GM19397 (cell line): ENCODE data around the gene GARIN3.

Source experiments
- ATAC-seq: cut with Tn5 transposase; IDR thresholded peaks from one replicate; pipeline ENCODE4 v1.9.1; 2021; ENCODE audit warnings: mild to moderate bottlenecking, moderate library complexity; ENCODE audit not compliant: unreplicated experiment

GARIN3 gene

GRCh38 chr5:157150995-157151394, 15.1 kb downstream of the GARIN3 start:
- no peak for ATAC-seq

- no peak for ATAC-seq
Observed at GRCh38 chr5:157148734-157149615, 17.1 kb downstream of the GARIN3 start.

DNA sequence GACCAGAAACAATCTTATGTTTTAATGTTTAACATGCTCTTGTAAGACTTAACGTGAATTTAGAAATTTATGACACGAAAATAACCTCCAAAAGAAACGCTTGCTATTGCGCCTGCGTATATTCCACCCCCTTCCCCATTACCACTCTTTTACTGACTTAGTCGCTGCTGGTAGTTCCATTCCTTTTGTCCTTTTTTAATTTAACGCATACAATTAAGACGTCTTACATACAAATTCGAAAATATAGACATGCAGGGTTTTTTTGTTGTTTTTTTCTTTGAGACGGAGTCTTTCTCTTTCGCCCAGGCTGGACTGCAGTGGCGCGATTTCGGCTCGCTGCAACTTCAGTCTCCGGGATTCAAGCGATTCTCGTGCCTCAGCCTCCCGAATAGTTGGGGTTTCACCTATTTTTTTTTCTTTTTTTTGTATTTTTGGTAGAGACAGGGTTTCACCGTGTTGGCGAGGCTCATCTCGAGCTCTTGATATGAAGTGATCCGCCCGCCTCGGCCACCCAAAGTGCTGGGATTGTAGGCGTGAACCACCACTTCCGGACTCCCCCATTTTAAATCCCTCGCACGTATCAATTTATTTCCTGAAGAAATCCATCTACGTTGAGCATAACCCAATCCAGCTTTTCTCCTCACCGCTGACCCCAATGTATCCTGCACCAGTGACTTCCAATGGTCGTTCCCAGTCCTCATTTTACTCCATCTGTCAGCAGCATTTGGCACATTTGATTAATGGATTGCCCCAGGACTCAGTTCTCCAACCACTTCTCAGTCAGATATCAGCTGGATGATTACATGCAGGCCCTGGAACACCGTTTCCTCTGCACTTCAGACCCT, 22.7 kb downstream of the GARIN3 start:
- peak; percentile 38 for ATAC-seq

DNA sequence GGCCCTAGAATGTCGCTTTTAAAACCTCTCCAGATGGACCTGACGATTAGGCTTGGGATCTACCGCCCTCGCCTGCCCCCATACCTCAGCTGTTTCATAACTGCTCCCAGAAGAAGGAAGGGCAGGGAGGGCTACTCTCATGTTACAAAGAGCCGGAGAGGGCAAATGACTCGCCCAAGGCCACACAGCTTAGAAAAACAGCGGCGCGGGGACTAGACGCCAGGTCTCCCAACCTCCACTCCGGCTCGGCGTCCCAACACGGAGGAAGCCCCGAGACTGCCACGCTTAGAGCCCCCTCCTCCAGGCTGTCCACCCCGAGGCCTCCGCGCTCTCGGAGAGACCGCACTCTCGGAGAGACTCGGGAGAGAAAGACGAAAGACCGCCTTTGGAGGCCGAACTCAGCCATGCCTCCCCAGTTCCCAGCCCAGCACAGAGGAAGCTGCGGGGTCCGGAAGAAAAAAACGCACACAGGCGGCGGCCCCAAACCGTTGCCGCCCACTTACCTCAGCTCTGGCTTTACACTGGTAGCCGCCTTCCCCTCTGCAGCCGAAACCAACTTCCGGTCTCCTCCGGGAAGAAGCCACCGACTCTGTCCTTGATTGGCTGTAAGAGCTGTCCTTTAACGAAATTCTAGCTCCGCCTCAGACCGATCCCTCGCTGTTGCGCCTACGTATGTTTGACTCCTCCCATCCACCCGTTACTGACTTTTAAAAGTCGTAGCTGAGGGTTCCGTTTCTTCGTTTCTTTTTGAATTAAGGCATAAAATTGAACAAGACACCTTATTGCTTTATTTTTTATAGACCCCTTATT, 23.5 kb downstream of the GARIN3 start, which contains the start of gene MED7:
TSS of gene MED7 (minus strand) at position 549 of the 810 bp plus-strand sequence. CDS start 3,434 bp downstream, outside the sequence.
- ATAC-seq = peak; percentile 100

DNA sequence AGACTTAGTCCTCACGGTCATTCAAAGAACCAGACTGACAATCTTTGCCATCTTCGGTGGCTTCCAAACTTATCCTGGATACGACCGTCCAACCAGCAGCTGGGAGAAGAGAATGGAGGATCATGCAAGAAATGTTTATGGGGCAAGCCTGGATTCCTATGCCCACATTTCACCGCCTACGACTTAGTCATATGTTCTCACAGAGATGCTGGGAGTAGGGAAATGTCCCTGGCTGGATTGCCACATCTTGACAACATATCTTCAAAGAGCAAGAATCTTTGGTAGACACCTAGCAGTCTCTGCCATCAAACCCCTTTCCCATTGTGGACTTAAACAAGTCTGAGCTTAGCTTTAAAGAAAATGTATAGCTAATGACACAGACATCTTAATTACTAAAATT, 28.4 kb downstream of the GARIN3 start:
- ATAC-seq = no peak

DNA sequence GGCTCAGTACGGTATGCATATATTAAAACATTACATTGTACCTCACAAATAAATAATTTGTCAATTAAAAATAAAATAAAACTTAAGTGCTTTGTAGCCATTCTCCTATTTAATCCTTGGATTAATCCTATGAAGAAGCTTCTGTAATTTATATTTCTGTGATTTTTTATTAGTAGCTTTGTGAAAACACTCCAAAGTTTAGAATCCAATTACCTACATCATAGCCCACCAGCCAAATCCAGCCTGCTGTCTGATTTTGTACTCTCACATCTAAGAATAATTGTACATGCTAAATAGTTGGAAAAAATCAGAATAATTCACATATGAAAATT, 33.8 kb downstream of the GARIN3 start:
- no peak for ATAC-seq

- no peak for ATAC-seq
Observed at GRCh38 chr5:157130925-157131324, 35.1 kb downstream of the GARIN3 start.

- ATAC-seq = no peak
Observed at GRCh38 chr5:157121709-157122108, 44.4 kb downstream of the GARIN3 start.

DNA sequence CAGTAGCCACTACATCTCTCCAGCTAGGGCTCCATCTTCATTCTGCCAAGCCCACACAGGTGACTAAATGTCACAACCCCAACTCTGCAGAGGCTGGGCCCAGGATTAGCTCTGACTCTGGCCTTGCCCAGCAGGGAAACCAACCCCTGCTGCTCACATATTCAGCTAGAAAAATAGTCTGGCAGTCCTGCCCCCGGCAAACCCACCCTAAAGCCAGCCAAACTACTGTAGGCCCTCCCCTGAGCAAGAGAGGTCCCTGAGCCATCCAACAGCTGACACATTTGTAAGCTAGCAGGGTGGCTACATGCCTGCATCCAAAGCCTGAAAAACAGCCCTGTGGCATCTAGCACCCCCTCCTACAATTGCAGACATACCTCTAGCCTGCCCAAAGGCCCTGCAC, 46.0 kb downstream of the GARIN3 start:
- no peak for ATAC-seq

DNA sequence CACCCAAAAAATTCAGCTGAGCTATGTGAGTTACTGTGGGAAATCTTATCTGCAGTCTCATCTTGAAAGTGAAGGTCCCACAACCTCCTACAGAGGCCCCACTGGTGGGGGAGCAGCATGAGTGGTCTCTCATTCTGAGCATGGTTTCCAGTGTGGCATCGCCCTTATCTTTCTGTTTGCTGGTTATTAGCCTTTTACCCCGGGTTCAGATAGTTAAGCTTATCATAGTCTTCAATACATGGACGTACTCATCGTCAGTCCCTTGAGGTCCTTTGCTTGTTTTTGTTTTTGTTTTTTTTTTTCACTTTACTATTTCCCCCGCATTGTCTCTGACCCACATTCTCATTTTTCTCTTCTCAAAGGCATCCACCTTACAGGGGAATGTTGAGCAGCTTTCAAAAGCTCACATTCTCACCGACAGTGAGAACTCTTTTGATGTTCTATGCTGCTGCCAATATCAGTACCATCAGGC, 49.5 kb downstream of the GARIN3 start:
- ATAC-seq = no peak

DNA sequence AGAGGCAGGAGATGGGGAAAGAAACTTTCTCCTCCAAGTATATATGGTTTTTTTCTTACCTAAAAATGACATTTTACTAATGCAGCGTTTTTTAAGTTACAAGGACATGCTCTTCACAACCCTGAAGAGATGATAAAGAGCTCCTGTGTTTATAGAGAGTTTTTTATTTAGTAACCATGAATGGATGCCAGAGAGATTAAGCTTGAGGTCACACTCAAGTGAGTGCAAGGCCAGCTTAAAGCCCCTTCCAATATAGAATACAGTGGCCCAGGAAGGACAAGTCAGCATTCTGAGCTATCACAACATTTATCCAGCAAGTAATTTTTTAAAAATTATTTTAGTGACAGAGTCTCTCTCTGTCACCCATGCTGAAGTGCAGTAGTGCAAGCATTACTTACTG, 50.6 kb downstream of the GARIN3 start:
- no peak for ATAC-seq

GRCh38 chr5:157115012-157115411, 51.1 kb downstream of the GARIN3 start:
- ATAC-seq = no peak

- ATAC-seq = no peak
Observed at GRCh38 chr5:157113002-157113401, 53.1 kb downstream of the GARIN3 start.
